Coronary artery (tissue), 2 donors: ENCODE data around the gene PARD3.

Experiments
- DNase-seq: peaks from one replicate; pipeline ENCODE4 v3.0.0-alpha.2; 2017; ENCODE audit warnings: low spot score
- H3K27ac ChIP-seq, 2 donors: fragments of 200-600 bp; sonication (generic); one replicate each; pipeline ENCODE4 v1.5.1; 2016 to 2019
- H3K4me3 ChIP-seq: fragments of 200-600 bp; sonication (generic); 2 replicates; pipeline ENCODE4 v1.5.1; 2016; ENCODE audit warnings: mild to moderate bottlenecking, moderate library complexity
- CTCF ChIP-seq: fragments of 200-600 bp; sonication (generic); IDR thresholded peaks from one replicate; pipeline ENCODE4 v1.5.1; 2019; ENCODE audit warnings: antibody characterized with exemption

PARD3 gene

DNA sequence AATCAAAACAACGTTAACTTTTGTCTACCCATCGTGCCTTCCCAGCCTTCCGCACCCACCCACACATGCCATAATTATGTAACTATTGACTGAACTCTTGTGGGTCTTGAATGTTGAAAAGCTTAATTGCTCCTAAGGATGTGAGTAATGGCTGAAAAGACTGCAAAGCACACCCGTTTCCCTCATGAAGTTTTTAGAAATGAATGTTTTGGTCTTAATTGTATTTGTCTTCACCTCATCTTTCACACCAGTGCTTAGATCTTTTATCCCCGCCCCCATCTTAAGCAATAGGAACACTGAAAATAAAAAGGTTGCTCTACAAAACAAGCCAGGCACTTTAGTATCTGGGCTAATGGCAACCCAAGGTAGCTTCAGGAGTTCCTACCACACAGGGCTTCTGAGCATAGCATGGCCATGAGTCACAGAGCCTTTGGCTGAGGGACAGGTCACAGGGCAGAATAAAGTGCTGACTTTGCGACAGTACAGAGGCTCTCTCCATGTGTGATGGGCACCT, 690.5 kb downstream of the PARD3 start:
- H3K27ac ChIP-seq, result no peak overlapping the region
- no peak for TF ChIP-seq CTCF
- no peak overlapping the region for H3K4me3 ChIP-seq
- DNase-seq, result no peak

DNA sequence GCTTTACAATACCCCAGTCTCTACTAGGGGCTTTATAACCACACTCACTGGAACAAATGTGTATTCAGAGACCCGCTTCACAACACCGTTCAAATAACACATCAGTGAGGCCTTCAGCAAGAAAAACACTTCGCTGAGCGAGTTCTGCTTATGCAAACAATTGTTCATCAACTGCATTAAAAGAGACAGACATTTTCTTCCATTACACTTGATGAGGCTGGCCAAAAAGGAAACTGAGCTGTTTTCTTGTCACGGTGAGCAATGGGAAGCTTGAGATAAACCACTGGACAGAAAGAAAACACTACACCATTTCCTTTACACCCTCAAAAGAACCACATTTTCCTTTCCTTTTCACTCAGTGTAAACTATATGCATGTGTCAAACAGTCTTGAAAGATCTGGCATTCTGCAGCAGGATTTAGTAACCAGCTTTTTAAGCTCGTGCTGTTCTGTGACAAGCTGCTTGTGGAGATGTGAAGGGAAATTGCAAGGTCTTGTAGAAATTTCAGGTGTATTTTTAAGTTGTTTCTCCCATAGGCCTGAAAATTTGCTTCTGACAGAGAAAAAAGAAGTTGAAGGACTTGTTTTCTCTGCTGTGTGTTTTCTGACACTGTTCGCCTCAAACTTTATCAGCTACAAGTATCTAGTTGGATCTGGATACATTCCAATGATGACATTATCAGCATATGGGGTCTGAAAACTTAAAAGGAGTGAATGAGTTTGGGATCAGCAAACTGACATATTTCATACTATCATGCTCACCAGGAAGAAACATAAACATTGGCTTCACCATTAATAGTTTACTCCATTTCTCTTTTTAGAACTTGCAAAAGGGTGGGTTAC, 693.1 kb downstream of the PARD3 start:
- no peak for TF ChIP-seq CTCF
- Histone ChIP-seq H3K27ac (no peak overlapping the region), H3K4me3 (peak overlapping the region; percentile 4)
- no peak for DNase-seq

GRCh38 chr10:34121125-34121753, 693.9 kb downstream of the PARD3 start:
- Histone ChIP-seq H3K4me3 (peak overlapping the region; percentile 4), H3K27ac (no peak overlapping the region)
- no peak for DNase-seq
- no peak for TF ChIP-seq CTCF

- no peak for DNase-seq
- no peak overlapping the region for H3K4me3 ChIP-seq
- no peak for TF ChIP-seq CTCF
- H3K27ac ChIP-seq, result no peak overlapping the region
These were observed 695.6 kb downstream of the PARD3 start for GRCh38 chr10:34119456-34119855.

- H3K27ac ChIP-seq, result no peak overlapping the region
- TF ChIP-seq CTCF, result no peak
- H3K4me3 ChIP-seq, result peak overlapping the region; percentile 59
- DNase-seq, result no peak
These were observed 698.3 kb downstream of the PARD3 start for GRCh38 chr10:34116681-34117271.

DNA sequence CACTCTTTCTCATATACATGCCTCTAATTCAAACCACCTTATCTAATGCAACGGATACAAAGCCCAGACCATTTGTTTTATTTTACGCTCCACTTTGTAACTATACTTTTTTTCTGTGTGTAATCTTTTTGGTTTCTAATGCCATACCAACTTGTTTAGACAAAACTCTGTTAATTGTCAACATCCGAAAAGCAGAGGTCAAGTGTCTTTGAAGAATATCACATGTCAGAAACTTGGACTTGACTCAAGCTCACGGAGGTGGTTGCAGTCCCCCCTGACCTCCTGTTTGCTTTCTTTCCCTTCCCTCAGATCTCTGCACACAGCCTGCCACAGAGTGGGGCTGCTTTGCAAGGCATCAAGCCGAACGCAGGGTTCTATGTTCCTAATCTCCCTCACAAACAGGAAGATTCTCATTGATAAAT, 698.9 kb downstream of the PARD3 start:
- no peak for DNase-seq
- Histone ChIP-seq H3K4me3 (peak overlapping the region; percentile 59), H3K27ac (no peak overlapping the region)
- TF ChIP-seq CTCF, result no peak
